Large intestine (tissue), 3 donors: ENCODE data around the gene PATJ. TPM values are rescaled to one million over a fixed set of nuclear protein-coding genes. Genes with fewer than 3 reads are reported as not detected.
"Not testable (repeated sequence)": the region's sequence is repeated elsewhere in the genome, so short reads cannot be mapped to it uniquely, and the experiment has no call there.

Experiments
- DNase-seq, 2 donors: peaks; one replicate each; pipeline versions ENCODE4 v3.0.0 to v3.0.0-alpha.2; 2013
- H3K27ac ChIP-seq: one replicate; pipeline ENCODE4 v1.5.1; 2013; ENCODE audit warnings: low read length
- H3K27me3 ChIP-seq: 2 replicates; pipeline ENCODE4 v1.6.1; 2013; ENCODE audit warnings: low read length; ENCODE audit not compliant: control insufficient read depth, insufficient read depth
- H3K36me3 ChIP-seq: 2 replicates; pipeline ENCODE4 v1.6.1; 2013; ENCODE audit warnings: low read length; ENCODE audit not compliant: control insufficient read depth, insufficient read depth
- H3K4me1 ChIP-seq: one replicate; pipeline ENCODE4 v1.6.1; 2013; ENCODE audit warnings: low read length; ENCODE audit not compliant: control insufficient read depth, insufficient read depth
- H3K4me3 ChIP-seq: one replicate; pipeline ENCODE4 v1.5.1; 2013; ENCODE audit warnings: low read length
- H3K9me3 ChIP-seq: one replicate; pipeline ENCODE4 v1.6.1; 2013; ENCODE audit warnings: mild to moderate bottlenecking, low read depth, low read length, moderate library complexity; ENCODE audit not compliant: control insufficient read depth
- WGBS: methylation state at CpG from one replicate; pipeline ENCODE4 v1.1.5; 2013; ENCODE audit warnings: low lambda C conversion rate; ENCODE audit not compliant: insufficient coverage; 5-methylcytosine and 5-hydroxymethylcytosine counted together
- polyA plus RNA-seq: library from polyadenylated mRNA; unstranded; fragments of 120-200 nt; gene quantifications from one replicate; pipeline ENCODE4 v1.2.1, GENCODE V29; 2013

Gene PATJ
- polyA plus RNA-seq, 1 donor, result 33.0 TPM

DNA sequence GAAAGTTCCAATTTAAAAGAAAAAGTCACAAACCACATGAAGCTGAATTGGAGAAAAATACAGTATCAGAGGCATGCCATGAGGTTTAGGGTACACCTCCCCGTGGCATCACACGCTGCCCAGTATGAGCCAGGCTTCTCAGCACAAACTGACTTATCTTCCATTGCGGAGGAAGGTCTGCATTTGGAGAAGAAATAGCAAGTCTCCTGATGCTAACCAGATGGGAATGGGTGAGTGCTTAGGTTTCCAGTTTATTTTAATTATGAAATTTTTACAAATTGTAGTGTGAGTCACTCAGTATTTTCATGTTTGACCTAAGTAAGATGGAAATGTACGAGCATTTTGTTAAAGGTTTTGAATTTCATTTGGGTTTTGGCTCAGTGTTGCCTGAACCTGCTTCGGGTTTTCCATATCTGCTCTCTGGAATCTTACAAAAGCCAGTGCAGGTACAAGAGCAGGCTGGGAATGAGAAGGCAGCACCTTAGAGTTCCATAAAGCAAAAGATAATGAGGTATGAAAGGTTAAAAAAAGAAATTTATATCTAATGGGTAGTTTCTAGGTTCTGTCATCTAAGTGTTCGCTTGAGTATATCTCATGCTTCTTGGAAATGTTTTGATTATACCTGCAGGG lies 213.9 kb downstream of the PATJ start:
- Histone ChIP-seq H3K9me3 (no peaks in the 10 kb centered on the region), H3K27me3 (no peaks in the 10 kb centered on the region), H3K4me3 (no peak overlapping the region), H3K4me1 (no peaks in the 10 kb centered on the region), H3K27ac (no peak overlapping the region), H3K36me3 (peaks cover 2% of the 10 kb centered on the region)
- no CpG with 5 or more reads among the region's 6 CpGs for WGBS
- DNase-seq, result no peak

GRCh38 chr1:61956784-61957183 lies 214.5 kb downstream of the PATJ start:
- Histone ChIP-seq H3K27ac (no peak overlapping the region), H3K4me1 (no peaks in the 10 kb centered on the region), H3K27me3 (no peaks in the 10 kb centered on the region), H3K36me3 (peaks cover 2% of the 10 kb centered on the region), H3K9me3 (no peaks in the 10 kb centered on the region), H3K4me3 (no peak overlapping the region)
- no peak for DNase-seq
- WGBS, result 100% methylated on average over 1 of the region's 2 CpGs

DNA sequence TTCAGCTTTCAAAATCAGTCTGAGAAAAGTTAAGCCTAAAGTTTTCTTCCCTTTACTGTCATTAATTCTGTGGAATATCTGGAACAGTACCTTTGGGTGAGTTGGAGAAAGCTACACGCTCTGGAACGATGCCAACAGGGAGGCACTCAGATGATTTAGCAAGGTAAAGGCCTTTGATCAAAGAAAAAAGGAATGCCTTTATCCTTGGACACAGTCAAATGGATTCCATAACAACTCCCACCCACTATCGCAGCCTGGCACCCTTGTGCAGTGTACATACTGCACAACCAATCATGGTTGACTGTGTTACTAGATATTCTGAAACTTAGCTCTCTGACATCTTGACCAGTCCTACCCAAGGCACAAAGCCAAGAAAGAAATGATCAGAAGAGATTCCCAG lies 218.7 kb downstream of the PATJ start:
- Histone ChIP-seq H3K9me3 (no peaks in the 10 kb centered on the region), H3K4me3 (no peak overlapping the region), H3K27ac (no peak overlapping the region), H3K36me3 (peaks cover 2% of the 10 kb centered on the region), H3K4me1 (no peaks in the 10 kb centered on the region), H3K27me3 (no peaks in the 10 kb centered on the region)
- DNase-seq, result no peak
- WGBS, result no CpG with 5 or more reads among the region's 3 CpGs

- Histone ChIP-seq H3K4me1 (no peaks in the 10 kb centered on the region), H3K27me3 (no peaks in the 10 kb centered on the region), H3K4me3 (no peak overlapping the region), H3K9me3 (no peaks in the 10 kb centered on the region), H3K36me3 (peaks cover 2% of the 10 kb centered on the region), H3K27ac (no peak overlapping the region)
- WGBS, result 100% methylated on average over 2 of the region's 3 CpGs
- no peak for DNase-seq
Measured at GRCh38 chr1:61962631-61963030, 220.4 kb downstream of the PATJ start.

- H3K27me3 ChIP-seq, H3K4me1 ChIP-seq, H3K4me3 ChIP-seq, H3K27ac ChIP-seq, H3K9me3 ChIP-seq, H3K36me3 ChIP-seq, DNase-seq: not testable (repeated sequence)
- 40% methylated on average over 1 of the region's 9 CpGs for WGBS
Measured at GRCh38 chr1:61966450-61967225, 224.4 kb downstream of the PATJ start.

- Histone ChIP-seq H3K9me3 (no peaks in the 10 kb centered on the region), H3K27ac (no peak overlapping the region), H3K4me1 (no peaks in the 10 kb centered on the region), H3K27me3 (no peaks in the 10 kb centered on the region), H3K4me3 (no peak overlapping the region), H3K36me3 (no peaks in the 10 kb centered on the region)
- WGBS, result 55% methylated on average over 2 of the region's 3 CpGs
- DNase-seq, result no peak
Measured at GRCh38 chr1:61967750-61968149, 225.5 kb downstream of the PATJ start.

- DNase-seq, result no peak
- H3K4me1 ChIP-seq, result no peaks in the 10 kb centered on the region
- no peaks in the 10 kb centered on the region for H3K9me3 ChIP-seq
- no peak overlapping the region for H3K4me3 ChIP-seq
- WGBS, result no CpG with 5 or more reads among the region's 1 CpG
- H3K36me3 ChIP-seq, result no peaks in the 10 kb centered on the region
- H3K27ac ChIP-seq, result no peak overlapping the region
- no peaks in the 10 kb centered on the region for H3K27me3 ChIP-seq
Measured at GRCh38 chr1:61968869-61969268, 226.6 kb downstream of the PATJ start.

GRCh38 chr1:61973100-61973837 lies 231.0 kb downstream of the PATJ start:
- 100% methylated on average over 2 of the region's 8 CpGs for WGBS
- H3K4me1 ChIP-seq, result no peaks in the 10 kb centered on the region
- H3K36me3 ChIP-seq, result no peaks in the 10 kb centered on the region
- no peak overlapping the region for H3K27ac ChIP-seq
- no peak overlapping the region for H3K4me3 ChIP-seq
- DNase-seq, result no peak
- no peaks in the 10 kb centered on the region for H3K27me3 ChIP-seq
- no peaks in the 10 kb centered on the region for H3K9me3 ChIP-seq

DNA sequence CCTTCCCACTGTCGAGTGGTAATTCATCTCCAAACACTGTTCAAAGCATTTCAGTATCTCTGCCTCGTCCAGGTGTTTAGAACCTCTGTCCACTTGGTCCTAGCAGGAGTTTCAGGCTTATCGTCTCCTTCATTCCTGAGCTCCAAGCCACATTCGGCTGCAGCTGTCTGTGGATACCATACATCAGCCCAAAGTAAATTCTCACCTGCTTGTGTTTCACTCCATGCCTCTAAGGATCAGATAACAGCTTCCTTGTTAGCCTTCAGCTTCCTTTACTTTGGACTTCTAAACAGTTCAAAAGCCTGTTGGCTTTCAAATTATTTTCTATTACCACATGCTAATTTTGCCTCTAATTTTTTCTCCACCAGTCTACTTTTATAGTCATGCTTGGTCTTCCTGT lies 233.4 kb downstream of the PATJ start:
- no peak for DNase-seq
- WGBS, result no CpG with 5 or more reads among the region's 4 CpGs
- Histone ChIP-seq H3K4me1 (no peaks in the 10 kb centered on the region), H3K36me3 (no peaks in the 10 kb centered on the region), H3K27me3 (no peaks in the 10 kb centered on the region), H3K9me3 (no peaks in the 10 kb centered on the region), H3K27ac (no peak overlapping the region), H3K4me3 (no peak overlapping the region)

GRCh38 chr1:61976566-61976965 lies 234.3 kb downstream of the PATJ start:
- Histone ChIP-seq H3K4me1 (no peaks in the 10 kb centered on the region), H3K9me3 (no peaks in the 10 kb centered on the region), H3K27me3 (no peaks in the 10 kb centered on the region), H3K27ac (no peak overlapping the region), H3K36me3 (no peaks in the 10 kb centered on the region), H3K4me3 (no peak overlapping the region)
- WGBS, result 96% methylated on average over 3 of the region's 4 CpGs
- DNase-seq, result no peak
